ENCODE measurements around the gene LGALS3BP.
"Not testable (repeated sequence)": the region's sequence is repeated elsewhere in the genome, so short reads cannot be mapped to it uniquely, and the experiment has no call there.

Gene LGALS3BP

GRCh38 chr17:78979780-78980623 lies at the start of gene LGALS3BP:
LGALS3BP (minus strand) TSS chr17:78979923; CDS start chr17:78977191, 2,732 bp downstream.
- DNase-seq = peak; percentile 27

GRCh38 chr17:79028496-79029326 lies 49.0 kb upstream of the LGALS3BP start:
- DNase-seq = no peak

- DNase-seq = no peak
Measured at GRCh38 chr17:79027925-79028491, 48.3 kb upstream of the LGALS3BP start.

DNA sequence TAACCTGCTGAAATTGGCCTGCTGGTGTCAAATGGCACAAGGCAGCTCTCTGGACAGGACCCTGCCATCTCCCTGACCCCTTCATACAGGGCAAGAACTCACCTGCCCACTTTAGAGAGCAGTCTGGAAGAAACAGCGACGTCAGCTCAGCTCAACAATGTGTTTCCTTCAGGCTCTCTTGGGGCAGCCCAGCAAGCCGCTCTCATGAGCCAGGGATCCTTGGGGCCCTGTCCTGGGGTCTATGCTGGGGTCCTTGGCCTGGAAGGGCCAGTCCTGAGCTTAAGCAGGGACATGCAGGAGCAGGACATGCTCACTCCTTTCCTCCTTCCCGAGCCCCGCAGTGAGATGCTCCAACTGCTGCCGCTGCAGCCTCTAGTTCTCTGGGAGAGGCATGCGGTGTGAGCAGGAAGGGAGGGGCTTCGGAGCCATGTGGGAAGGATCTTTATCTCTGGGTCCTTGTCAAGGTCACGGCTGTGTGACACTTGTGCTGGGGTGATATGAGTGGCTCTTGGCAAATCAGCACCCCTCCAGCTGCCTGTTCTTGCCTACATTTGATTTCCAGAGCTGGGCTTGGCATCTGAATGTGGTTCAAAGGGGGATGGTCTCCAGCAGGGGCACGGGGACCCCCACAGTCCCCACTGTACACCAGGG lies 47.7 kb upstream of the LGALS3BP start:
- DNase-seq = no peak

GRCh38 chr17:79026376-79027273 lies 46.9 kb upstream of the LGALS3BP start:
- DNase-seq = no peak

DNA sequence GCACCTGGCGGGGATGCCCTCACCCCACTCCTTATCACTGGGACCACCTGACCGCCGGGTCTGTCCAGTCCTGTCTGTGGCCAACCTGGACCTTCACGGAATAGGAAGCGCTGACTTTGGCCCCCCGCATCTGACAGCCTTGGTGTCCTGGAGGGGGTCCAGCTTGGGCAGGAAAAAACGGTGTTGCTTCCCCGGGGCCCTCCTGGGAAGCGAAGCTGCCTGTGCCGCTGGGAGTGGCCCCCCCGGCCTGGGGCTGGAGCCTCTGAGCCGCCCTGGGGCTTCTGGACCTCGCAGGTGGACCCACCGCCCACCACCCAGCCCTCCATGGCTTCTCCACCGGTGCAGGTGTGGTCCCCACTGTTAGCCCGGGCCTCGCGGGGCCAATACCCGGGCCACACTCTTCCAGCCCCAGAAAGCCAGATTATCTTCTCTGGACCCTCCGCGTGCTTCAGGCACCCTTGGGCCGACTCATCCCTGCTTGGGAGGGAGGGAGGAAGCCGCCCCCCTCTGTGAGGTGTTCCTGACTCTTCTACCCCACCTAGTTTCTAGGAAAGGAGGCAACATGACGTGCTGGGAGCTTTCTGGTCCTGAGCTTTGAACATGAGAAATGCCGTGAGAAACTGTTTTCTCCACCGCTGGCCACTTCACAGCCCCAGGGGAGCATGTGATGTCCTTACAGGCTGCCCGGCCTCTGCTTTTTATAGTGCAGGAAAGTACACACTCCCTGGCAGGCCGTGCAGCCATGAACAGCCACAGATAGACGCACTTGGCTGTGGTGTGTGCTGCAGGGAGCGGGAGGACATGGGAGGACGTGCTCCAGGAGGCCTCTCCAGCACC lies 45.4 kb upstream of the LGALS3BP start:
- no peak for DNase-seq

GRCh38 chr17:79023886-79024771 lies 44.4 kb upstream of the LGALS3BP start, which contains the start of gene C1QTNF1:
C1QTNF1 (plus strand) TSS chr17:79024169; CDS start chr17:79043969, 19,800 bp downstream.
- DNase-seq = no peak

- no peak for DNase-seq
Measured at GRCh38 chr17:79023180-79023705, 43.5 kb upstream of the LGALS3BP start.

- DNase-seq = no peak
Measured at GRCh38 chr17:79022507-79022991, 42.8 kb upstream of the LGALS3BP start.

- not testable (repeated sequence) for DNase-seq
Measured at GRCh38 chr17:79021929-79022328, 42.2 kb upstream of the LGALS3BP start.

GRCh38 chr17:79020631-79021301 lies 41.0 kb upstream of the LGALS3BP start:
- DNase-seq = no peak

DNA sequence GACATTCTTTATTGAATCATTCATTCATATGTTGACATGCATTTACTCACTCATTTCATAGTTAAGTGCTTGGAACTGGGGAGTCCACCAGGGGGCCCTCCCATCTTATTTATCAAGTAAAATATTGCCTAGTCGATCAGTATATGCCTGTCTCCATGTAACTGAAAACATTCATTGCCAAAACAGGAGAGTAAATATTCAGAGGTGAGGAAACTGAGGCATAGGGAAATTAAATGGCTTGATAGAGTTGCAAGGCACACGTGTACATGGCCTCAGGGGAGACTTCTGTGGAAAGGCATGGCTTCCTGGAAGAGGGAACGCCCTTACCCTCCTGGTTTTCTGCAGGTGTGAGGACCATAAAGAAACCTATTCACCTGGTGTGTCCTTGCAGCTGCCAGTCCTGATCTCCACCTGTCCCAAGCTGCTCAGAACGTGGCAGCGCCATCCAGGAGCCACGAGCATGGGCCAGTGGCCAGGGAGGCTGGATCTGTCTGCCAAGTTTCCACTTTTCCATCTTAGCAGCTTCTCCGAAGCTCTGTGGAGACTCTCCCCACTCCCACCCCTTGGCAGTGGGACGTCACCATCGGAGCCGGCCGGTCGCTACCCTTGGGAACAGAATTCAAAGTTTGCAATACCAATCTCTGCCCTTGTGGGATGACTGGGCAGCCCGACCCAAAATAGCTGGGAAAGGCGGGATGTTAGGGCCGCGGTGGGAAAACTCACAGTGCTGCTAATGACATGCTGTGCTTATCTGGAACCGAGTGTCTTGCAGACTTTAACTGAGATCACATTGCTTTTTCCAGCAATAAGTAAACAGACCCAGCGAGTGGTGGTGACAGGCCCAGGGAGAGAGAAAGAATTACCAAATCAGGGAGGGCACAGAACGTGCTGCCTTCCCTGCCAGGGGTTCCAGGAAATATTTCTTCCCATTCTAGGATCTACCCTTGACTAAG lies 40.2 kb upstream of the LGALS3BP start:
- DNase-seq = peak; percentile 46

DNA sequence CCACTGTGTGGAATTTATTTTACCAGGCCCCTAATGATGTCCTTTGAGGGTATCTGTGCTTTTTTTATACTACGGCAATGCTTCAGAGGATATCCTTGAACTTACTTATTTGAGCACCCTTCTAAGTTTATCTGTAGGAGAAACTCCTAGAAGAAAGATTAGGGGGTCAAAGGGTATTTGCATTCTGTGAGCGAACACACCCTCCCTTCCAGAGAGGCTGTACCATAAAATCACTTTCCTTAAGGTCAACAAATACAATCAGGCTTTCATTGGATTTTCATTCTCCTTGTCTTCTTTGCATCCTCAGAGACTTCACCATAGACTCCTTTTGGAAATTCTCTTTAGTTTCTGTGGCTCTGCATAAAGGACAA lies 39.5 kb upstream of the LGALS3BP start:
- no peak for DNase-seq

DNA sequence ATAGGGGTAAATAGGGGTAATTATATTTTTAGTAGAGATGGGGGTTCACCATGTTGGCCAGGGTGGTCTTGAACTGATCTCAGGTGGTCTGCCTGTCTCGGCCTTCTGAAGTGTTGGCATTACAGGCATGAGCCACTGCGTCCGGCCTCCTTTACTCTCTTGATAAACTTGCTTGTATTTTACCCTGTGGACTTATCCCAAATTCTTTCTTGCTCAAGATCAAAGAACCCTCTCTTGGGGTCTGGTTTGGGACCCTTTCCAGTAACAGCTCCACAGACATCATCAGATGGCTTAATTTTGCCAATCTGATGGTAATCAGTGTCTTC lies 38.6 kb upstream of the LGALS3BP start:
- DNase-seq = no peak

- no peak for DNase-seq
Measured at GRCh38 chr17:79017546-79018369, 38.0 kb upstream of the LGALS3BP start.

- DNase-seq = no peak
Measured at GRCh38 chr17:79014158-79014758, 34.5 kb upstream of the LGALS3BP start.

Measured in CD4-positive, alpha-beta T cell treated with Interleukin-4 for 4 hours (primary cell).